ENCODE results near the gene DDI2.

GRCh38 chr1:15680561-15681348 is 63.5 kb downstream of the DDI2 start:
- TF ChIP-seq CTCF (IDR thresholded peaks at IDR 0.05; ENCODE audit: borderline replicate concordance, extremely low read depth, low read length, poor library complexity, severe bottlenecking) (no peak), EZH2 (IDR thresholded peaks at IDR 0.05; ENCODE audit: borderline replicate concordance, low read depth, low read length, severe bottlenecking) (no peak)
